Measurements from ENCODE around the gene SPHK1. TPM values are rescaled to one million over a fixed set of nuclear protein-coding genes. Genes with fewer than 3 reads are reported as not detected.

SPHK1 gene
- total RNA-seq, 1 experiment from 2014 or later = 7.7 TPM

GRCh38 chr17:76404976-76405563 lies 20.7 kb downstream of the SPHK1 start:
- BruUV-seq (replicated peaks) = no TSS peak
- intact Hi-C loops (cut with micrococcal nuclease; ENCODE audit: unreplicated experiment) = no loop called here
- CTCF ChIA-PET = interaction anchor here (1.8 kb wide), 1 partner anchor 54 kb away, joined by 5 read pairs; no protein-coding TSS in a partner anchor

GRCh38 chr17:76405607-76405966 lies 21.2 kb downstream of the SPHK1 start:
- H3K36me3 Mint-ChIP-seq (ENCODE audit: insufficient read depth, unreplicated experiment) = peaks cover 22% of the 10 kb centered on the region
- H3K27me3 Mint-ChIP-seq (ENCODE audit: insufficient read depth, unreplicated experiment) = no peaks in the 10 kb centered on the region
- POLR2A ChIA-PET = no interaction called here
- no peaks in the 10 kb centered on the region; the same call in none of the 2 replicates for H3K36me3 ChIP-seq (ENCODE audit: control insufficient read depth, insufficient read depth, low read length)
- H3K4me1 ChIP-seq = no peaks in the 10 kb centered on the region
- no peak overlapping the region for H3K27ac Mint-ChIP-seq (ENCODE audit: unreplicated experiment)
- CTCF ChIA-PET = interaction anchor here (1.0 to 1.8 kb wide), 2 partner anchors 8 to 53 kb away, joined by 3 to 5 read pairs; no protein-coding TSS in a partner anchor
- H3K27me3 ChIP-seq (replicated peaks; ENCODE audit: control insufficient read depth, insufficient read depth, low read length) = no peaks in the 10 kb centered on the region
- TF ChIP-seq CTCF (IDR thresholded peaks at IDR 0.05; ENCODE audit: insufficient read depth in 1 of 2, low read depth in 1 of 2, low read length in 1 of 2, severe bottlenecking in 1 of 2, unreplicated experiment in 1 of 2) = no peak
- H3K4me3 Mint-ChIP-seq (ENCODE audit: unreplicated experiment) = no peak overlapping the region
- BruUV-seq (replicated peaks) = no TSS peak
- no peaks in the 10 kb centered on the region for H3K9me3 Mint-ChIP-seq (ENCODE audit: unreplicated experiment)
- peaks cover 5% of the 10 kb centered on the region for H3K4me1 Mint-ChIP-seq (ENCODE audit: low read depth, unreplicated experiment)
- intact Hi-C loops (cut with micrococcal nuclease; ENCODE audit: unreplicated experiment) = no loop called here
- no peaks in the 10 kb centered on the region for H3K9me3 ChIP-seq
- no peak overlapping the region for H3K4me3 ChIP-seq (ENCODE audit: low read depth, low read length)
- no peak for DNase-seq

More at GRCh38 chr17:76404976-76405563, 20.7 kb downstream of the SPHK1 start:
- H3K36me3 Mint-ChIP-seq (ENCODE audit: insufficient read depth, unreplicated experiment) = peaks cover 24% of the 10 kb centered on the region
- POLR2A ChIA-PET = no interaction called here
- H3K27ac Mint-ChIP-seq (ENCODE audit: unreplicated experiment) = no peak overlapping the region
- no peaks in the 10 kb centered on the region for H3K9me3 ChIP-seq
- H3K9me3 Mint-ChIP-seq (ENCODE audit: unreplicated experiment) = no peaks in the 10 kb centered on the region
- H3K27me3 ChIP-seq (replicated peaks; ENCODE audit: control insufficient read depth, insufficient read depth, low read length) = no peaks in the 10 kb centered on the region
- no peak overlapping the region for H3K4me3 Mint-ChIP-seq (ENCODE audit: unreplicated experiment)
- H3K4me3 ChIP-seq (ENCODE audit: low read depth, low read length) = no peak overlapping the region
- H3K4me1 Mint-ChIP-seq (ENCODE audit: low read depth, unreplicated experiment) = peaks cover 5% of the 10 kb centered on the region
- no peaks in the 10 kb centered on the region for H3K27me3 Mint-ChIP-seq (ENCODE audit: insufficient read depth, unreplicated experiment)
- H3K4me1 ChIP-seq = no peaks in the 10 kb centered on the region
- H3K36me3 ChIP-seq (ENCODE audit: control insufficient read depth, insufficient read depth, low read length) = no peaks in the 10 kb centered on the region; the same call in 1 of the 2 replicates
- no peak for TF ChIP-seq CTCF (IDR thresholded peaks at IDR 0.05; ENCODE audit: insufficient read depth in 1 of 2, low read depth in 1 of 2, low read length in 1 of 2, severe bottlenecking in 1 of 2, unreplicated experiment in 1 of 2)
- DNase-seq = no peak

GRCh38 chr17:76405967-76406647 lies 21.7 kb downstream of the SPHK1 start:
- H3K4me1 ChIP-seq = no peaks in the 10 kb centered on the region
- POLR2A ChIA-PET = no interaction called here
- intact Hi-C loops (cut with micrococcal nuclease; ENCODE audit: unreplicated experiment) = no loop called here
- H3K9me3 ChIP-seq = no peaks in the 10 kb centered on the region
- no TSS peak for BruUV-seq (replicated peaks)
- H3K4me3 ChIP-seq (ENCODE audit: low read depth, low read length) = no peak overlapping the region
- H3K27ac Mint-ChIP-seq (ENCODE audit: unreplicated experiment) = no peak overlapping the region
- H3K9me3 Mint-ChIP-seq (ENCODE audit: unreplicated experiment) = no peaks in the 10 kb centered on the region
- peaks cover 5% of the 10 kb centered on the region for H3K4me1 Mint-ChIP-seq (ENCODE audit: low read depth, unreplicated experiment)
- no peak for TF ChIP-seq CTCF (IDR thresholded peaks at IDR 0.05; ENCODE audit: insufficient read depth in 1 of 2, low read depth in 1 of 2, low read length in 1 of 2, severe bottlenecking in 1 of 2, unreplicated experiment in 1 of 2)
- CTCF ChIA-PET = interaction anchor here (1.0 to 1.8 kb wide), 2 partner anchors 8 to 53 kb away, joined by 3 to 5 read pairs; no protein-coding TSS in a partner anchor
- peaks cover 17% of the 10 kb centered on the region for H3K36me3 Mint-ChIP-seq (ENCODE audit: insufficient read depth, unreplicated experiment)
- H3K27me3 ChIP-seq (replicated peaks; ENCODE audit: control insufficient read depth, insufficient read depth, low read length) = no peaks in the 10 kb centered on the region
- DNase-seq = no peak
- H3K4me3 Mint-ChIP-seq (ENCODE audit: unreplicated experiment) = no peak overlapping the region
- no peaks in the 10 kb centered on the region; the same call in 1 of the 2 replicates for H3K36me3 ChIP-seq (ENCODE audit: control insufficient read depth, insufficient read depth, low read length)
- H3K27me3 Mint-ChIP-seq (ENCODE audit: insufficient read depth, unreplicated experiment) = no peaks in the 10 kb centered on the region
